ENCODE measurements around the gene GTF3C2. TPM values are rescaled to one million over a fixed set of nuclear protein-coding genes. Genes with fewer than 3 reads are reported as not detected.

Gene GTF3C2
- total and polyA plus RNA-seq, 2 of the 13 experiments (the other 11 are each of a cell fraction or from before 2014, with no cell fraction given), result 77.5 to 130 TPM

DNA sequence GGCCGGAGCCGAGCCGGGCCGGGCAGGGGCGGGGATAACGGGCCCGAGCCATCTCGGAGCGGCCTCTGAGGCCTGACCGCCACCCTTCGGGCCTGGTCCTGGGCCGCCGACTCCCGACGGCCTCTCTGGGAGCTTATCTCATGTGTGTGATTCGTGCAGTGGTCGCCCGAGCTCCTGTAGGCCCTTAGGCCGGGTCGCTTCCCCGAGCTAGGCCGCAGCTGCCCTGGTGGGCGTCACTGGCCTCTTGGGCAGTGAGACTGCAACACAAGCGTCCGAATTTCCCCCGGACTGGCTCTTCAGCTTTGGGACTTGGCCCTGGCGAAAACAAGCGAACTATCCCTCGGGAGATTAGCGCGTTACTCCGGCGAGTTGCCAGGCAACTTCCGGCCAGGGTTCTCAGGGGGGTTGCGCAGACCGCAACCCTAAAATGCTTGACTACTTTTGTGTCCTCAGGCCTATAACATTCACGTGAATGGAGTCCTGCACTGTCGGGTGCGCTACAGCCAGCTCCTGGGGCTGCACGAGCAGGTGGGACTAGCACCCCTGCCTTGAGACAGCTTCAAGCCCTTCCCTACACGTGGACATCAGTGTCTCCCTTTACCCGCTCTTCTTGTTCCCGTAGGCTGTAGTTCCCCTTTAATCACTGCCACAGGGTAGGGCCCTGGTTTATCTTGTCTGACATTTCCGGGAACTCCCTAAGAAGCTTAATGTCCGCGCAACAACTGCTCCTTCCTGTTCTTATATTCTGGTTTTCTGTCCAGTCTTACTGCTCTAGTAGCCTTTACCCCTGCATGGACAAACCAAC lies 14.5 kb upstream of the GTF3C2 start (continued):
- TF ChIP-seq, protein P1, sequence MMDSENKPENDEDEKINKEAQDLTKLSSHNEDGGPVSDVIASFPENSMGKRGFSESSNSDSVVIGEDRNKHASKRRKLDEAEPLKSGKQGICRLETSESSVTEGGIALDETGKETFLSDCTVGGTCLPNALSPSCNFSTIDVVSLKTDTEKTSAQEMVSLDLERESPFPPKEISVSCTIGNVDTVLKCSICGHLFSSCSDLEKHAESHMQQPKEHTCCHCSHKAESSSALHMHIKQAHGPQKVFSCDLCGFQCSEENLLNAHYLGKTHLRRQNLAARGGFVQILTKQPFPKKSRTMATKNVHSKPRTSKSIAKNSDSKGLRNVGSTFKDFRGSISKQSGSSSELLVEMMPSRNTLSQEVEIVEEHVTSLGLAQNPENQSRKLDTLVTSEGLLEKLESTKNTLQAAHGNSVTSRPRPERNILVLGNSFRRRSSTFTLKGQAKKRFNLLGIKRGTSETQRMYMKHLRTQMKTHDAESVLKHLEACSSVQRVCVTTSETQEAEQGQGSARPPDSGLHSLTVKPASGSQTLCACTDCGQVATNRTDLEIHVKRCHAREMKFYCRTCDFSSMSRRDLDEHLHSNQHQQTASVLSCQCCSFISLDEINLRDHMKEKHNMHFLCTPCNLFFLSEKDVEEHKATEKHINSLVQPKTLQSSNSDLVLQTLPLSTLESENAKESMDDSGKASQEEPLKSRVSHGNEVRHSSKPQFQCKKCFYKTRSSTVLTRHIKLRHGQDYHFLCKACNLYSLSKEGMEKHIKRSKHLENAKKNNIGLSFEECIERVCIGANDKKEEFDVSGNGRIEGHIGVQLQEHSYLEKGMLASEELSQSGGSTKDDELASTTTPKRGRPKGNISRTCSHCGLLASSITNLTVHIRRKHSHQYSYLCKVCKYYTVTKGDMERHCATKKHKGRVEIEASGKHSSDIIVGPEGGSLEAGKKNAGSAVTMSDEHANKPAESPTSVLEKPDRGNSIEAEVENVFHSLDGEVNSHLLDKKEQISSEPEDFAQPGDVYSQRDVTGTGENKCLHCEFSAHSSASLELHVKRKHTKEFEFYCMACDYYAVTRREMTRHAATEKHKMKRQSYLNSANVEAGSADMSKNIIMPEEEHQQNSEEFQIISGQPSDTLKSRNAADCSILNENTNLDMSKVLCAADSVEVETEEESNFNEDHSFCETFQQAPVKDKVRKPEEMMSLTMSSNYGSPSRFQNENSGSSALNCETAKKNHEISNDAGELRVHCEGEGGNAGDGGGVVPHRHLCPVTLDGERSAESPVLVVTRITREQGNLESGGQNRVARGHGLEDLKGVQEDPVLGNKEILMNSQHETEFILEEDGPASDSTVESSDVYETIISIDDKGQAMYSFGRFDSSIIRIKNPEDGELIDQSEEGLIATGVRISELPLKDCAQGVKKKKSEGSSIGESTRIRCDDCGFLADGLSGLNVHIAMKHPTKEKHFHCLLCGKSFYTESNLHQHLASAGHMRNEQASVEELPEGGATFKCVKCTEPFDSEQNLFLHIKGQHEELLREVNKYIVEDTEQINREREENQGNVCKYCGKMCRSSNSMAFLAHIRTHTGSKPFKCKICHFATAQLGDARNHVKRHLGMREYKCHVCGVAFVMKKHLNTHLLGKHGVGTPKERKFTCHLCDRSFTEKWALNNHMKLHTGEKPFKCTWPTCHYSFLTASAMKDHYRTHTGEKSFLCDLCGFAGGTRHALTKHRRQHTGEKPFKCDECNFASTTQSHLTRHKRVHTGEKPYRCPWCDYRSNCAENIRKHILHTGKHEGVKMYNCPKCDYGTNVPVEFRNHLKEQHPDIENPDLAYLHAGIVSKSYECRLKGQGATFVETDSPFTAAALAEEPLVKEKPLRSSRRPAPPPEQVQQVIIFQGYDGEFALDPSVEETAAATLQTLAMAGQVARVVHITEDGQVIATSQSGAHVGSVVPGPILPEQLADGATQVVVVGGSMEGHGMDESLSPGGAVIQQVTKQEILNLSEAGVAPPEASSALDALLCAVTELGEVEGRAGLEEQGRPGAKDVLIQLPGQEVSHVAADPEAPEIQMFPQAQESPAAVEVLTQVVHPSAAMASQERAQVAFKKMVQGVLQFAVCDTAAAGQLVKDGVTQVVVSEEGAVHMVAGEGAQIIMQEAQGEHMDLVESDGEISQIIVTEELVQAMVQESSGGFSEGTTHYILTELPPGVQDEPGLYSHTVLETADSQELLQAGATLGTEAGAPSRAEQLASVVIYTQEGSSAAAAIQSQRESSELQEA (CRISPR knock-in tag; IDR thresholded peaks at IDR 0.05; ENCODE audit: not compliant biosample characterization), result no peak
- TF ChIP-seq TSC22D2 (CRISPR knock-in tag; IDR thresholded peaks at IDR 0.05; ENCODE audit: borderline replicate concordance) (no peak; the same call in 1 of the 2 replicates), SATB2 (CRISPR knock-in tag; IDR thresholded peaks at IDR 0.05) (no peak), FOXO1 (CRISPR knock-in tag; IDR thresholded peaks at IDR 0.05) (no peak), MEIS1 (CRISPR knock-in tag; IDR thresholded peaks at IDR 0.05; ENCODE audit: borderline replicate concordance) (no peak), ZNF264 (CRISPR knock-in tag; IDR thresholded peaks at IDR 0.05) (no peak), BRCA1 (CRISPR knock-in tag; IDR thresholded peaks at IDR 0.05) (no peak), FOXA3 (CRISPR knock-in tag; IDR thresholded peaks at IDR 0.05) (no peak), ZNF550 (CRISPR knock-in tag; IDR thresholded peaks at IDR 0.05; ENCODE audit: borderline replicate concordance) (0 out of 2 replicates have a peak, but pooled peaks have one; percentile 36), ZBTB42 (CRISPR knock-in tag; IDR thresholded peaks at IDR 0.05) (peak; percentile 85; the same call in 1 of the 2 replicates), ZNF335 (CRISPR knock-in tag; IDR thresholded peaks at IDR 0.05) (no peak; the same call in 1 of the 2 replicates), KLF12 (CRISPR knock-in tag; IDR thresholded peaks at IDR 0.05; ENCODE audit: borderline replicate concordance) (no peak), ATAD3A (CRISPR knock-in tag; IDR thresholded peaks at IDR 0.05) (no peak), GATAD2A (CRISPR knock-in tag; IDR thresholded peaks at IDR 0.05) (no peak; the same call in 1 of the 2 replicates)
- TF ChIP-seq, protein P2, sequence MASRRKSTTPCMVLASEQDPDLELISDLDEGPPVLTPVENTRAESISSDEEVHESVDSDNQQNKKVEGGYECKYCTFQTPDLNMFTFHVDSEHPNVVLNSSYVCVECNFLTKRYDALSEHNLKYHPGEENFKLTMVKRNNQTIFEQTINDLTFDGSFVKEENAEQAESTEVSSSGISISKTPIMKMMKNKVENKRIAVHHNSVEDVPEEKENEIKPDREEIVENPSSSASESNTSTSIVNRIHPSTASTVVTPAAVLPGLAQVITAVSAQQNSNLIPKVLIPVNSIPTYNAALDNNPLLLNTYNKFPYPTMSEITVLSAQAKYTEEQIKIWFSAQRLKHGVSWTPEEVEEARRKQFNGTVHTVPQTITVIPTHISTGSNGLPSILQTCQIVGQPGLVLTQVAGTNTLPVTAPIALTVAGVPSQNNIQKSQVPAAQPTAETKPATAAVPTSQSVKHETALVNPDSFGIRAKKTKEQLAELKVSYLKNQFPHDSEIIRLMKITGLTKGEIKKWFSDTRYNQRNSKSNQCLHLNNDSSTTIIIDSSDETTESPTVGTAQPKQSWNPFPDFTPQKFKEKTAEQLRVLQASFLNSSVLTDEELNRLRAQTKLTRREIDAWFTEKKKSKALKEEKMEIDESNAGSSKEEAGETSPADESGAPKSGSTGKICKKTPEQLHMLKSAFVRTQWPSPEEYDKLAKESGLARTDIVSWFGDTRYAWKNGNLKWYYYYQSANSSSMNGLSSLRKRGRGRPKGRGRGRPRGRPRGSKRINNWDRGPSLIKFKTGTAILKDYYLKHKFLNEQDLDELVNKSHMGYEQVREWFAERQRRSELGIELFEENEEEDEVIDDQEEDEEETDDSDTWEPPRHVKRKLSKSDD (CRISPR knock-in tag; IDR thresholded peaks at IDR 0.05; ENCODE audit: low read depth), result 0 out of 2 replicates have a peak, but pooled peaks have one; percentile 10
